ENCODE results near the gene TMEM106A. TPM values are rescaled to one million over a fixed set of nuclear protein-coding genes. Genes with fewer than 3 reads are reported as not detected.

TMEM106A gene
- total and polyA plus RNA-seq, 2 of the 13 experiments (the other 11 are each of a cell fraction or from before 2014, with no cell fraction given), result 16.9 to 35.9 TPM

- TF ChIP-seq, protein P1, sequence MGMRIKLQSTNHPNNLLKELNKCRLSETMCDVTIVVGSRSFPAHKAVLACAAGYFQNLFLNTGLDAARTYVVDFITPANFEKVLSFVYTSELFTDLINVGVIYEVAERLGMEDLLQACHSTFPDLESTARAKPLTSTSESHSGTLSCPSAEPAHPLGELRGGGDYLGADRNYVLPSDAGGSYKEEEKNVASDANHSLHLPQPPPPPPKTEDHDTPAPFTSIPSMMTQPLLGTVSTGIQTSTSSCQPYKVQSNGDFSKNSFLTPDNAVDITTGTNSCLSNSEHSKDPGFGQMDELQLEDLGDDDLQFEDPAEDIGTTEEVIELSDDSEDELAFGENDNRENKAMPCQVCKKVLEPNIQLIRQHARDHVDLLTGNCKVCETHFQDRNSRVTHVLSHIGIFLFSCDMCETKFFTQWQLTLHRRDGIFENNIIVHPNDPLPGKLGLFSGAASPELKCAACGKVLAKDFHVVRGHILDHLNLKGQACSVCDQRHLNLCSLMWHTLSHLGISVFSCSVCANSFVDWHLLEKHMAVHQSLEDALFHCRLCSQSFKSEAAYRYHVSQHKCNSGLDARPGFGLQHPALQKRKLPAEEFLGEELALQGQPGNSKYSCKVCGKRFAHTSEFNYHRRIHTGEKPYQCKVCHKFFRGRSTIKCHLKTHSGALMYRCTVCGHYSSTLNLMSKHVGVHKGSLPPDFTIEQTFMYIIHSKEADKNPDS (CRISPR knock-in tag; IDR thresholded peaks at IDR 0.05), result 0 out of 2 replicates have a peak, but pooled peaks have one; percentile 48
- TF ChIP-seq ZNF207 (IDR thresholded peaks at IDR 0.05; ENCODE audit: borderline replicate concordance), result no peak
- TF ChIP-seq MTA1 (CRISPR knock-in tag; IDR thresholded peaks at IDR 0.05; ENCODE audit: borderline replicate concordance), result peak; percentile 84
- peak; percentile 92 for TF ChIP-seq NAIF1 (CRISPR knock-in tag; IDR thresholded peaks at IDR 0.05; ENCODE audit: borderline replicate concordance)
- no peak for TF ChIP-seq ZSCAN20 (CRISPR knock-in tag; IDR thresholded peaks at IDR 0.05; ENCODE audit: borderline replicate concordance)
- peak; percentile 44; the same call in 1 of the 2 replicates for TF ChIP-seq TAF1 (CRISPR knock-in tag; IDR thresholded peaks at IDR 0.05)
- TF ChIP-seq, protein P2, sequence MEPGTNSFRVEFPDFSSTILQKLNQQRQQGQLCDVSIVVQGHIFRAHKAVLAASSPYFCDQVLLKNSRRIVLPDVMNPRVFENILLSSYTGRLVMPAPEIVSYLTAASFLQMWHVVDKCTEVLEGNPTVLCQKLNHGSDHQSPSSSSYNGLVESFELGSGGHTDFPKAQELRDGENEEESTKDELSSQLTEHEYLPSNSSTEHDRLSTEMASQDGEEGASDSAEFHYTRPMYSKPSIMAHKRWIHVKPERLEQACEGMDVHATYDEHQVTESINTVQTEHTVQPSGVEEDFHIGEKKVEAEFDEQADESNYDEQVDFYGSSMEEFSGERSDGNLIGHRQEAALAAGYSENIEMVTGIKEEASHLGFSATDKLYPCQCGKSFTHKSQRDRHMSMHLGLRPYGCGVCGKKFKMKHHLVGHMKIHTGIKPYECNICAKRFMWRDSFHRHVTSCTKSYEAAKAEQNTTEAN (CRISPR knock-in tag; conservative IDR thresholded peaks at IDR 0.05), result peak; percentile 93
- TF ChIP-seq ZNF775 (CRISPR knock-in tag; IDR thresholded peaks at IDR 0.05; ENCODE audit: borderline replicate concordance), result peak; percentile 100
- 0 out of 2 replicates have a peak, but pooled peaks have one; percentile 61 for TF ChIP-seq ZBTB44 (CRISPR knock-in tag; IDR thresholded peaks at IDR 0.05)
- 0 out of 2 replicates have a peak, but pooled peaks have one; percentile 14 for TF ChIP-seq BRCA1 (CRISPR knock-in tag; IDR thresholded peaks at IDR 0.05)
- 0 out of 2 replicates have a peak, but pooled peaks have one; percentile 19 for TF ChIP-seq CERS6 (CRISPR knock-in tag; IDR thresholded peaks at IDR 0.05)
- peak; percentile 83 for TF ChIP-seq TBX2 (CRISPR knock-in tag; IDR thresholded peaks at IDR 0.05; ENCODE audit: borderline replicate concordance)
- no peak for TF ChIP-seq ZNF558 (CRISPR knock-in tag; IDR thresholded peaks at IDR 0.05; ENCODE audit: borderline replicate concordance)
- peak; percentile 91; the same call in 1 of the 2 replicates for TF ChIP-seq ZNF556 (CRISPR knock-in tag; IDR thresholded peaks at IDR 0.05; ENCODE audit: borderline replicate concordance)
- no peak for TF ChIP-seq SNRNP70 (IDR thresholded peaks at IDR 0.05; ENCODE audit: low read depth, low read length)
- TF ChIP-seq IRX3 (CRISPR knock-in tag; IDR thresholded peaks at IDR 0.05; ENCODE audit: borderline replicate concordance, low read depth), result no peak
- TF ChIP-seq UBTF (CRISPR knock-in tag; IDR thresholded peaks at IDR 0.05), result peak; percentile 34; the same call in 1 of the 2 replicates
- TF ChIP-seq EED (CRISPR knock-in tag; IDR thresholded peaks at IDR 0.05), result peak; percentile 10; the same call in 1 of the 2 replicates
- TF ChIP-seq TEAD3 (CRISPR knock-in tag; optimal IDR thresholded peaks at IDR 0.05; ENCODE audit: borderline replicate concordance), result peak; percentile 98
Observed at GRCh38 chr17:43216762-43217613, 5.3 kb downstream of the TMEM106A start (continued).

Data from HepG2 (cell line).